Measurements from ENCODE around the gene KDM7A.
"Not testable (repeated sequence)": the region's sequence is repeated elsewhere in the genome, so short reads cannot be mapped to it uniquely, and the experiment has no call there.

DNA sequence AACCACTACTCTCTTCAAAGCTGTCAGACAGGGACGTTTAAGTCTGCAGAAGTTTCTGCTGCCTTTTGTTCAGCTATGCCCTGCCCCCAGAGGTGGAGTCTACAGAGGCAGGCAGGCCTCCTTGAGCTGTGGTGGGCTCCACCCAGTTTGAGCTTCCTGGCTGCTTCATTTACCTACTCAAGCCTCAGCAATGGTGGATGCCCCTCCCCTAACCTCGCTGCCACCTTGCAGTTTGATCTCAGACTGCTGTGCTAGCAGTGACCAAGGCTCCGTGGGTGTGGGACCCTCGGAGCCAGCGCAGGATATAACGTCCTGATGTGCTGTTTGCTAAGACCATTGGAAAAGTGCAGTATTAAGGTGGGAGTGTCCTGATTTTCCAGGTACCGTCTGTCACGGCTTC lies 68.0 kb downstream of the KDM7A start:
- TF ChIP-seq SMC3 (conservative IDR thresholded peaks at IDR 0.05; ENCODE audit: insufficient read depth, low read depth, low read length); SOX6 (IDR thresholded peaks at IDR 0.05); SRF (CRISPR knock-in tag; IDR thresholded peaks at IDR 0.05); CEBPB (tag; IDR thresholded peaks at IDR 0.05); EZH2 (IDR thresholded peaks at IDR 0.05; ENCODE audit: borderline replicate concordance, low read depth, low read length); POLR2AphosphoS5 (IDR thresholded peaks at IDR 0.05; ENCODE audit: control insufficient read depth, insufficient read depth, low read depth, low read length); PHF21A (IDR thresholded peaks at IDR 0.05; ENCODE audit: borderline replicate concordance, low read depth); POLR2A (conservative IDR thresholded peaks at IDR 0.05); ZNF24 (IDR thresholded peaks at IDR 0.05): not testable (repeated sequence)
- TF ChIP-seq, protein P1, sequence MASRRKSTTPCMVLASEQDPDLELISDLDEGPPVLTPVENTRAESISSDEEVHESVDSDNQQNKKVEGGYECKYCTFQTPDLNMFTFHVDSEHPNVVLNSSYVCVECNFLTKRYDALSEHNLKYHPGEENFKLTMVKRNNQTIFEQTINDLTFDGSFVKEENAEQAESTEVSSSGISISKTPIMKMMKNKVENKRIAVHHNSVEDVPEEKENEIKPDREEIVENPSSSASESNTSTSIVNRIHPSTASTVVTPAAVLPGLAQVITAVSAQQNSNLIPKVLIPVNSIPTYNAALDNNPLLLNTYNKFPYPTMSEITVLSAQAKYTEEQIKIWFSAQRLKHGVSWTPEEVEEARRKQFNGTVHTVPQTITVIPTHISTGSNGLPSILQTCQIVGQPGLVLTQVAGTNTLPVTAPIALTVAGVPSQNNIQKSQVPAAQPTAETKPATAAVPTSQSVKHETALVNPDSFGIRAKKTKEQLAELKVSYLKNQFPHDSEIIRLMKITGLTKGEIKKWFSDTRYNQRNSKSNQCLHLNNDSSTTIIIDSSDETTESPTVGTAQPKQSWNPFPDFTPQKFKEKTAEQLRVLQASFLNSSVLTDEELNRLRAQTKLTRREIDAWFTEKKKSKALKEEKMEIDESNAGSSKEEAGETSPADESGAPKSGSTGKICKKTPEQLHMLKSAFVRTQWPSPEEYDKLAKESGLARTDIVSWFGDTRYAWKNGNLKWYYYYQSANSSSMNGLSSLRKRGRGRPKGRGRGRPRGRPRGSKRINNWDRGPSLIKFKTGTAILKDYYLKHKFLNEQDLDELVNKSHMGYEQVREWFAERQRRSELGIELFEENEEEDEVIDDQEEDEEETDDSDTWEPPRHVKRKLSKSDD (conservative IDR thresholded peaks at IDR 0.05; ENCODE audit: low read length): not testable (repeated sequence)
- TF ChIP-seq, protein P2, sequence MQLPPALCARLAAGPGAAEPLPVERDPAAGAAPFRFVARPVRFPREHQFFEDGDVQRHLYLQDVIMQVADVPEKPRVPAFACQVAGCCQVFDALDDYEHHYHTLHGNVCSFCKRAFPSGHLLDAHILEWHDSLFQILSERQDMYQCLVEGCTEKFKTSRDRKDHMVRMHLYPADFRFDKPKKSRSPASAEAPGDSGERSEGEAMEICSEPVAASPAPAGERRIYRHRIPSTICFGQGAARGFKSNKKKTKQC (CRISPR knock-in tag; IDR thresholded peaks at IDR 0.05): not testable (repeated sequence)
- TF ChIP-seq, protein P3, sequence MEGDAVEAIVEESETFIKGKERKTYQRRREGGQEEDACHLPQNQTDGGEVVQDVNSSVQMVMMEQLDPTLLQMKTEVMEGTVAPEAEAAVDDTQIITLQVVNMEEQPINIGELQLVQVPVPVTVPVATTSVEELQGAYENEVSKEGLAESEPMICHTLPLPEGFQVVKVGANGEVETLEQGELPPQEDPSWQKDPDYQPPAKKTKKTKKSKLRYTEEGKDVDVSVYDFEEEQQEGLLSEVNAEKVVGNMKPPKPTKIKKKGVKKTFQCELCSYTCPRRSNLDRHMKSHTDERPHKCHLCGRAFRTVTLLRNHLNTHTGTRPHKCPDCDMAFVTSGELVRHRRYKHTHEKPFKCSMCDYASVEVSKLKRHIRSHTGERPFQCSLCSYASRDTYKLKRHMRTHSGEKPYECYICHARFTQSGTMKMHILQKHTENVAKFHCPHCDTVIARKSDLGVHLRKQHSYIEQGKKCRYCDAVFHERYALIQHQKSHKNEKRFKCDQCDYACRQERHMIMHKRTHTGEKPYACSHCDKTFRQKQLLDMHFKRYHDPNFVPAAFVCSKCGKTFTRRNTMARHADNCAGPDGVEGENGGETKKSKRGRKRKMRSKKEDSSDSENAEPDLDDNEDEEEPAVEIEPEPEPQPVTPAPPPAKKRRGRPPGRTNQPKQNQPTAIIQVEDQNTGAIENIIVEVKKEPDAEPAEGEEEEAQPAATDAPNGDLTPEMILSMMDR (IDR thresholded peaks at IDR 0.05 in 2 of 3, conservative IDR thresholded peaks at IDR 0.05 in 1 of 3; ENCODE audit: insufficient read depth in 2 of 3, low read depth in 1 of 3, low read length in 3 of 3): not testable (repeated sequence)
- TF ChIP-seq, protein P4, sequence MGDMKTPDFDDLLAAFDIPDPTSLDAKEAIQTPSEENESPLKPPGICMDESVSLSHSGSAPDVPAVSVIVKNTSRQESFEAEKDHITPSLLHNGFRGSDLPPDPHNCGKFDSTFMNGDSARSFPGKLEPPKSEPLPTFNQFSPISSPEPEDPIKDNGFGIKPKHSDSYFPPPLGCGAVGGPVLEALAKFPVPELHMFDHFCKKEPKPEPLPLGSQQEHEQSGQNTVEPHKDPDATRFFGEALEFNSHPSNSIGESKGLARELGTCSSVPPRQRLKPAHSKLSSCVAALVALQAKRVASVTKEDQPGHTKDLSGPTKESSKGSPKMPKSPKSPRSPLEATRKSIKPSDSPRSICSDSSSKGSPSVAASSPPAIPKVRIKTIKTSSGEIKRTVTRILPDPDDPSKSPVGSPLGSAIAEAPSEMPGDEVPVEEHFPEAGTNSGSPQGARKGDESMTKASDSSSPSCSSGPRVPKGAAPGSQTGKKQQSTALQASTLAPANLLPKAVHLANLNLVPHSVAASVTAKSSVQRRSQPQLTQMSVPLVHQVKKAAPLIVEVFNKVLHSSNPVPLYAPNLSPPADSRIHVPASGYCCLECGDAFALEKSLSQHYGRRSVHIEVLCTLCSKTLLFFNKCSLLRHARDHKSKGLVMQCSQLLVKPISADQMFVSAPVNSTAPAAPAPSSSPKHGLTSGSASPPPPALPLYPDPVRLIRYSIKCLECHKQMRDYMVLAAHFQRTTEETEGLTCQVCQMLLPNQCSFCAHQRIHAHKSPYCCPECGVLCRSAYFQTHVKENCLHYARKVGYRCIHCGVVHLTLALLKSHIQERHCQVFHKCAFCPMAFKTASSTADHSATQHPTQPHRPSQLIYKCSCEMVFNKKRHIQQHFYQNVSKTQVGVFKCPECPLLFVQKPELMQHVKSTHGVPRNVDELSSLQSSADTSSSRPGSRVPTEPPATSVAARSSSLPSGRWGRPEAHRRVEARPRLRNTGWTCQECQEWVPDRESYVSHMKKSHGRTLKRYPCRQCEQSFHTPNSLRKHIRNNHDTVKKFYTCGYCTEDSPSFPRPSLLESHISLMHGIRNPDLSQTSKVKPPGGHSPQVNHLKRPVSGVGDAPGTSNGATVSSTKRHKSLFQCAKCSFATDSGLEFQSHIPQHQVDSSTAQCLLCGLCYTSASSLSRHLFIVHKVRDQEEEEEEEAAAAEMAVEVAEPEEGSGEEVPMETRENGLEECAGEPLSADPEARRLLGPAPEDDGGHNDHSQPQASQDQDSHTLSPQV (IDR thresholded peaks at IDR 0.05): not testable (repeated sequence)

Measured in K562 (cell line).